ENCODE measurements around the gene PLPP3. TPM values are rescaled to one million over a fixed set of nuclear protein-coding genes. Genes with fewer than 3 reads are reported as not detected.

PLPP3 gene
- total and polyA plus RNA-seq, 2 experiments from 2014 or later: 103 to 159 TPM

DNA sequence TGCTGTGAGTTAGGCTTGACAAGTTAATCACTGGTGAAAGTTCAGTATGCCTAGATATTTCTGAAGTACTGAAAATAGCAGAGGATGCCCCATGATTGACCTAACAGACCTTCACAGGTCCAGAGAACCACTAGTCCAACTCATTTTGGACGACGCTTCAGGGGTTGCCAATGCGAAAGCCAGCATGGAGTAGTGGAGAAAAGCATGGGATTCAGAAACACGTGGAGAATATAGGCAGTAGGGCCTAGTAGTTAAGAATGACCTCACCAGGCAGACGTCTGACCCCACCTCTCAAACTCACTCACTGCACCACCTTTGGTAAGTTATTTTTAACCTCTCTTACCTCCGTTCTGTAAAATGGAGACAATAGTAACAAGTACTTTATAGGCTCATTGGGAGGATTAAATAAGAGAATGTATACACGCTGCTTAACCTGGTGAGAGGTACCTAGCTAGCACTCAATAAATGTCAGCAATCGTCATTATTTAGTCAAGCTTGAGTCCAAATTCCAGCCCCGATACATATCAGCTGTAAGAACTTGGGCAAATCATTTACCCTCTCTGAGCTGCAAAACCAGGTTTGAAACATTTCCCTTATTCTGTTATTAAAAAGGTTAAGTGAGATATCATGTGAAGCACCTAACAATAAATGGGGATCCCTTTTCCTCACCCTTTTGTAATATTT lies 13.2 kb downstream of the PLPP3 start:
- Histone ChIP-seq H3K27me3 (no peaks in the 10 kb centered on the region), H2AFZ (no peak overlapping the region), H3K4me2 (peak overlapping the region; percentile 35), H3K9me3 (ENCODE audit: low read depth) (no peaks in the 10 kb centered on the region), H4K20me1 (ENCODE audit: insufficient read depth, poor library complexity, severe bottlenecking) (peaks cover 99% of the 10 kb centered on the region), H3K79me2 (peaks cover 97% of the 10 kb centered on the region), H3K9me2 (replicated peaks; ENCODE audit: insufficient read depth) (no peaks in the 10 kb centered on the region), H3K4me3 (no peak overlapping the region), H3K27ac (peak overlapping the region; percentile 85), H3K36me3 (replicated peaks; ENCODE audit: insufficient read depth, low read depth) (no peaks in the 10 kb centered on the region), H3K4me1 (ENCODE audit: insufficient read depth) (peaks cover 81% of the 10 kb centered on the region)
- 44% methylated on average over 9 of the region's 9 CpGs for WGBS (ENCODE audit: low lambda C conversion rate, missing lambda C conversion rate)
- DNase-seq (ENCODE audit: low spot score): peak; percentile 65
- no peak for TF ChIP-seq EZH2phosphoT487 (IDR thresholded peaks at IDR 0.05; ENCODE audit: low read depth, severe bottlenecking, unreplicated experiment)
- no peak for TF ChIP-seq EZH2 (IDR thresholded peaks at IDR 0.05; ENCODE audit: borderline replicate concordance)
- TF ChIP-seq, protein P1, sequence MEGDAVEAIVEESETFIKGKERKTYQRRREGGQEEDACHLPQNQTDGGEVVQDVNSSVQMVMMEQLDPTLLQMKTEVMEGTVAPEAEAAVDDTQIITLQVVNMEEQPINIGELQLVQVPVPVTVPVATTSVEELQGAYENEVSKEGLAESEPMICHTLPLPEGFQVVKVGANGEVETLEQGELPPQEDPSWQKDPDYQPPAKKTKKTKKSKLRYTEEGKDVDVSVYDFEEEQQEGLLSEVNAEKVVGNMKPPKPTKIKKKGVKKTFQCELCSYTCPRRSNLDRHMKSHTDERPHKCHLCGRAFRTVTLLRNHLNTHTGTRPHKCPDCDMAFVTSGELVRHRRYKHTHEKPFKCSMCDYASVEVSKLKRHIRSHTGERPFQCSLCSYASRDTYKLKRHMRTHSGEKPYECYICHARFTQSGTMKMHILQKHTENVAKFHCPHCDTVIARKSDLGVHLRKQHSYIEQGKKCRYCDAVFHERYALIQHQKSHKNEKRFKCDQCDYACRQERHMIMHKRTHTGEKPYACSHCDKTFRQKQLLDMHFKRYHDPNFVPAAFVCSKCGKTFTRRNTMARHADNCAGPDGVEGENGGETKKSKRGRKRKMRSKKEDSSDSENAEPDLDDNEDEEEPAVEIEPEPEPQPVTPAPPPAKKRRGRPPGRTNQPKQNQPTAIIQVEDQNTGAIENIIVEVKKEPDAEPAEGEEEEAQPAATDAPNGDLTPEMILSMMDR (IDR thresholded peaks at IDR 0.05; ENCODE audit: poor library complexity): no peak

DNA sequence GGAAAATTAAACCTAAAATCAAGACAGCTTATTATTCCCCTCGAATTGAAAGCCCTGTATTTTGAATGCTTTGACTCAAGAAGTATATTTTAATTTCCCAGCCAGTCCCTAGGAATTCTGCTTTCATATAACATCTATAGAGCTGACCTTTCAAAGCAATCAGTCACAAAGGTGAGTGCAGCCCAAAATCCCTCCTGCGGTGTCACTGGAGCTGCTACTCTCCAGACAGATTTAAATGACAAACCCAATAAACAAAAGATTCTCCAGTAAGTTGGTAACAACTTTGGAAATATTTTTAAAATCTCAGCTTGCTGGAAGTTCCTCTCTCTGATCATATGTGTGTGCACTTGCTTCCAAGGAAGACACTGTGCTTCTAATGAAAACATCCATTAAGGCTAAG lies 14.7 kb downstream of the PLPP3 start:
- peaks cover 99% of the 10 kb centered on the region for H4K20me1 ChIP-seq (ENCODE audit: insufficient read depth, poor library complexity, severe bottlenecking)
- no peak for DNase-seq (ENCODE audit: low spot score)
- H3K4me2 ChIP-seq: peak overlapping the region; percentile 27
- H3K27ac ChIP-seq: peak overlapping the region; percentile 85
- TF ChIP-seq EZH2 (IDR thresholded peaks at IDR 0.05; ENCODE audit: borderline replicate concordance) (no peak), EZH2phosphoT487 (IDR thresholded peaks at IDR 0.05; ENCODE audit: low read depth, severe bottlenecking, unreplicated experiment) (no peak)
- TF ChIP-seq, protein P1 (IDR thresholded peaks at IDR 0.05; ENCODE audit: poor library complexity): no peak
- H2AFZ ChIP-seq: no peak overlapping the region
- no peaks in the 10 kb centered on the region for H3K9me2 ChIP-seq (replicated peaks; ENCODE audit: insufficient read depth)
- 42% methylated on average over 2 of the region's 2 CpGs for WGBS (ENCODE audit: low lambda C conversion rate, missing lambda C conversion rate)
- no peaks in the 10 kb centered on the region for H3K36me3 ChIP-seq (replicated peaks; ENCODE audit: insufficient read depth, low read depth)
- H3K9me3 ChIP-seq (ENCODE audit: low read depth): no peaks in the 10 kb centered on the region
- H3K4me3 ChIP-seq: no peak overlapping the region
- peaks cover 70% of the 10 kb centered on the region for H3K4me1 ChIP-seq (ENCODE audit: insufficient read depth)
- H3K79me2 ChIP-seq: peaks cover 98% of the 10 kb centered on the region
- no peaks in the 10 kb centered on the region for H3K27me3 ChIP-seq

- Histone ChIP-seq H3K4me3 (no peak overlapping the region), H3K27ac (peak overlapping the region; percentile 85)
These were observed 15.8 kb downstream of the PLPP3 start for GRCh38 chr1:56563568-56563967.

More at GRCh38 chr1:56563568-56563967, 15.8 kb downstream of the PLPP3 start:
- Histone ChIP-seq H4K20me1 (ENCODE audit: insufficient read depth, poor library complexity, severe bottlenecking) (peaks cover 98% of the 10 kb centered on the region), H3K27me3 (no peaks in the 10 kb centered on the region), H3K9me2 (replicated peaks; ENCODE audit: insufficient read depth) (no peaks in the 10 kb centered on the region), H2AFZ (no peak overlapping the region), H3K9me3 (ENCODE audit: low read depth) (no peaks in the 10 kb centered on the region), H3K79me2 (peaks cover 98% of the 10 kb centered on the region), H3K36me3 (replicated peaks; ENCODE audit: insufficient read depth, low read depth) (no peaks in the 10 kb centered on the region), H3K4me1 (ENCODE audit: insufficient read depth) (peaks cover 64% of the 10 kb centered on the region), H3K4me2 (peak overlapping the region; percentile 27)
- TF ChIP-seq EZH2 (IDR thresholded peaks at IDR 0.05; ENCODE audit: borderline replicate concordance): no peak
- TF ChIP-seq, protein P1 (IDR thresholded peaks at IDR 0.05; ENCODE audit: poor library complexity): no peak
- WGBS (ENCODE audit: low lambda C conversion rate, missing lambda C conversion rate): 47% methylated on average over 3 of the region's 3 CpGs
- peak; percentile 24 for DNase-seq (ENCODE audit: low spot score)
